HG03558 (cell line): ENCODE measurements around the gene PPP1R7.

Experiments used
- ATAC-seq: cut with Tn5 transposase; IDR thresholded peaks from one replicate; pipeline ENCODE4 v1.9.1; 2021; ENCODE audit warnings: moderate number of reproducible peaks; ENCODE audit not compliant: unreplicated experiment; ENCODE audit errors: extremely low read depth

The PPP1R7 gene

DNA sequence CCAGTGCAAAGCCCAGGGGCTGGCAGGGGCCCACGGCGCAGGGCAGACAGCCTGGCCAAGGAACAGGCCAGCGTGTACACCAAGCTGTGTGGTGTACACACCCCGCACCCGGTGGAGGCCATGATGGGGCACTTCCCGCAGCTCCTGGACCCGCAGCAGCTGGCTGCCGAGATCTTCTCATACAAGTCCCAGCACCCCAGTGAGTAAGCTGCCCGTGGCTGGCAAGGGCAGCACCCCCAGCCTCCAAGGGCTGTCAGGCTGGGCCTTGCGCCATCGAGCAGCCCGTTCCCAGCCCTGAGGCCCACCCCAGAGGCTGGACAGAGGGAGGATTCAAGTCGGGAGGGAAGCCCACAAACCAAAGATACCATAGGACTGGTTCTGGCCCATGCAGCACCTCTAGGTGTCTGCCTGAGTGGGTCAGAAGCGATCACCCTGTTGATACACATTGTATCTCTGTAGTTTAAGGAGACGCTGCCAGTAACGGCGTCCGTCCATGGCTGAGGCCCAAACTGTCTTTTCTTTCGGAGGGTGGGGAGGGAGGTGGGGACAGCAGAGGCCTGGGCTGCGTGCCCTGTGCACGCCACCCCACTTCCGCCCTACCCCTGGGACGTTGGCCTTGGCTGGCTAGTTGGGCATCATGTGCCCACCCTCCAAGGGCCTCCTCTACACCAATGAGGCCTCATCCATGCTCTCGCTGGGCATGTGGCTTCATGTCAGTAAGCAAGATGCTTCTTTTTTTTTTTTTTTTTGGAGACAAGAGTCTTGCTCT, 31.3 kb upstream of the PPP1R7 start:
- ATAC-seq = no peak

DNA sequence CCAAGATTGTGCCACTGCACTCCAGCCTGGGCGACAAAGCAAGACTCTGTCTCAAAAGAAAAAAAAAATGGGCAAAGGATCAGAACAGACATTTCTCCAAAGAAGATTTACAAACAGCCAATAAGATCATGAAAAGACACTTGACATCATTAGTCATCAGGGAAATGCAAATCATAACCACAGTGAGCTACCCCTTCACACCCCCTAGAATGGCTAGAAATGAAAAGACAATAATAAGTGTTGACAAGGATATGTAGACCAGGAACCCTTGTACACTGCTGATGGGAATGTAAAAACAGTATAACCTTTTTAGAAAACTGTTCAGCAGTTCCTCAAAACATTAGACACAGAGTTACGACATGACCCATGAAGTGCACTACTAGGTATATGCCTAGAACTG, 29.8 kb upstream of the PPP1R7 start:
- no peak for ATAC-seq

GRCh38 chr2:241121008-241121407, 29.3 kb upstream of the PPP1R7 start:
- ATAC-seq = no peak

- no peak for ATAC-seq
These were observed 27.8 kb upstream of the PPP1R7 start for GRCh38 chr2:241122376-241123002.

DNA sequence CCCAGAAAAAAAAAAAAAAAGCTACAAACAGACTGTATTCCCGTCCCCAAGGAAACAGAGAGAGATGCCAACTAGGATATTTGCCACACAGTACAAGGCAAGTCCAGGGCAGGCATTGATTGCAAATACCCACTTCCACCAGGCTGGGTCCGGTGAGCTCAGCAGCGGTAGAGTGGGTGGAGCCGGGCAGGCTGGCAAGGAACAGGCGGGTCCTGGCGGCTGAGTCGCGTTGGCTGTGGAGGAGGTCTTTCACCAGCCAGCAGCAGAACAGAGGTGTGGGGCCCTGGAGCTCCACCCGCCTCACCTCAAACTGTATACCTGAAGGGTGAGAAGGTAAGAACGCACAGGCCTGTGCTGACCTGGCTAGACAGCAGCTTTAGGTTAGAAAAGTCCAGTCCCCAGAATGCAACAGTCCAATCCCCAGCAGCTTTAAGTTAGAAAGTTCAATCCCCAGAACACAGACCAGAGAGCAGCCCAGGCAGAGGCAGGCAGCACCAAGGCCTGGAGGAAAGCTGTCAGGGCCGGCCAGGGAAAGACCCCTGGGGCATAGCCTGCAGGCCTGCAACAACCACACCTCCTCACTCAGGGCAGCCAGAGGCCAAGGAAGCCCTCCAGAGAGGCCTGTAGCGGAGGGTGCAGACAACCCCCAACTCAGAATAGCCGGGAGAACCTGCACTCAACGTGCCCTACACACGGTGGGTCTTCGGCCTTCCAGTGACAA, 26.3 kb upstream of the PPP1R7 start:
- ATAC-seq = no peak

GRCh38 chr2:241125626-241126025, 24.6 kb upstream of the PPP1R7 start:
- no peak for ATAC-seq

- ATAC-seq = no peak
These were observed 24.1 kb upstream of the PPP1R7 start for GRCh38 chr2:241126201-241126611.

DNA sequence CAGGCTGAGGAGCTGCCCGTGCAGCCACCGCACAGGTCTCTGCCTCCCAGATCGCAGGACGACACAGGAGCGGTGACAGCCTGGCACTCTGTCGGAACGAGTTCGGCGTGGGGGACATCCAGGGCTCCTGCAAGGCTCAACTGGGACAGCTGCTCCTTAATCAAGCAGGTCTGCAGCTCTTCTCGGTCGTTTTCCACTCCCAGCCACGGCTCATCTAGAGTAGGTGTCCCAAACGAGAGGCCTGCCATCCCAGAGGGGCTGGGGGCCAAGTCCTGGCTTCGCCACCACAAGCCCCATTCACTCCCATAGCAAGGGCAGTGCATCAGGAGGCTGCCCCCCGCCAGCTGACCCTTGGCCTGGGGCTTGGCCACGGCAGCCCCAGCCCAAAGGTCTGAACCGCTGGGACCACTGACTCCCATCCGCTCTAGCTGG, 23.5 kb upstream of the PPP1R7 start:
- no peak for ATAC-seq

DNA sequence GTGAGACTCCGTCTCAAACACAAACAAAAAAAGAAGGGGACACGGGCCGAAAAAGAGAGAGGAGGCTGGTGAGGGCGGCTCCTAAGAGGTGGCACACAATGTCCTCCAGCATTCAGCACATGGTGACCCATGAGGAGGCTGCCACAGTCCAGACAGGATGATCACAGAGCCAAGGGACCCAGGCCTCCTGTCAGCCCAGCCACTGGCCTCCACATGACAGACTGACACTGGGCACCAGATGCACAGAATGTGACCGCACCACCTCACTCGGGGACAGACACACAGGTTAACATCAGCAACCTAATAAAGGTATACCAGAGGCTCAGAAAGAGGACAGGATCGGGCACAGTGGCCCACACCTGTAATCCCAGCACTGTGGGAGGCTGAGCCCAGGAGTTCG, 22.0 kb upstream of the PPP1R7 start:
- no peak for ATAC-seq

- no peak for ATAC-seq
These were observed 21.0 kb upstream of the PPP1R7 start for GRCh38 chr2:241129086-241129871.

GRCh38 chr2:241130316-241130715, 20.0 kb upstream of the PPP1R7 start:
- ATAC-seq = no peak

- no peak for ATAC-seq
These were observed 18.7 kb upstream of the PPP1R7 start for GRCh38 chr2:241131531-241131930.

DNA sequence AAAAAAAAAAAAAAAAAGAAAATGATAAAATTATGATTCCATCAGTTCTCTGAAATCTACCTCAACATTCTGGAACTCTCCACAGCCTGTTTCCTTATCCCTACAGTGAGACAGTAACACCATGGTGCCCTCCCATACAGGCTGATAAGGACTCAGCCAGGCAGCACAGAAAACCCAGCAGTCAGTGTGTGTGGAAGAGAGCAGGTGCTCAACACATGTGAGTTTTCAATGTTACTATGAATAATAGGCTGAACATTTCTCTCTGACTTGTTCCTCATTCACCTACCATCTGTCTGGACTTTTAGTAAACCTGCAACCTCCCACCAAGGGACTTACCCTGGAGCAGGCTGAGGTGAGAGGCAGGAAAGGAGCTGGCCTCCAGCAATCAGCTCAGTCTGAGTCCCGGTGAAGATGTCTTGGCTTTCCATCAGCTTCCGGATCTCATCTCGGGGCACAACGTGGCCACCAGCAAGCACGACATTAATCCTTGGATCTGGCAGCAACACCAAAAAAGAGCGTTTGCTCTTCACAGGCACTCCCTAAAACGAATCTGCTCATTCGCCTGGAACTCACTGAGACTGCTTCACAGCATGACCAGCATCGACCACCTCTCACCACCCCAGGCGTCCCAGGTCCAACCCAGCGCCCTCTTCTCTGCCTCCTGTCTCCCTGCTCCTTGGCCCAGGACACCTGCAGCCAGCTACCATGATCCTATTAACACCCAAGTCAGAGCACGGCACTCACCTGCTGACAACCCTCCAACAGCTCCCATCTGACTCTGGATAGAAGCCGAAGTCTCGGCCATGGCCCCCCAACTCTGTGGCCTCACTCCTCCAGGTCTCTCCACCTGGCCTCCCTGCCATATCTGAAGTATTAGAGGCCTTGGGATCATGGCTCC, 17.5 kb upstream of the PPP1R7 start:
- ATAC-seq = no peak

DNA sequence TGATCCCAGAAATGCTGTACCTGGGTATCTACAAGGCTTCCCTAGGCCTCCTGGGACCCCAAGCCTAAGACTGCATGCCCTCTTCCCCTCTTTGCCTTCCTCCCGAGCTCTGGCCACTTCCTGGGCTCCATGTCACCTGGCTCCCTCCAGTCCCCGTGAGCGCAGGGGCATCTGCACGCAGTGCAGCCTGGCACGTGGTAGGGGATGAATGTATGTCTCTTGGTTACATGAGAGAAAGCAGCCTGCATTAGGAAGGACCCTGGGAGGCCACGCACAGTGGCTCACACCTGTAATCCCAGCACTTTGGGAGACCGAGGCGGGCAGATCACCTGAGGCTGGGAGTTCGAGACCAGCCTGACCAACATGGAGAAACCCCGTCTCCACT, 16.8 kb upstream of the PPP1R7 start:
- no peak for ATAC-seq

GRCh38 chr2:241134711-241135110, 15.6 kb upstream of the PPP1R7 start:
- ATAC-seq = no peak

DNA sequence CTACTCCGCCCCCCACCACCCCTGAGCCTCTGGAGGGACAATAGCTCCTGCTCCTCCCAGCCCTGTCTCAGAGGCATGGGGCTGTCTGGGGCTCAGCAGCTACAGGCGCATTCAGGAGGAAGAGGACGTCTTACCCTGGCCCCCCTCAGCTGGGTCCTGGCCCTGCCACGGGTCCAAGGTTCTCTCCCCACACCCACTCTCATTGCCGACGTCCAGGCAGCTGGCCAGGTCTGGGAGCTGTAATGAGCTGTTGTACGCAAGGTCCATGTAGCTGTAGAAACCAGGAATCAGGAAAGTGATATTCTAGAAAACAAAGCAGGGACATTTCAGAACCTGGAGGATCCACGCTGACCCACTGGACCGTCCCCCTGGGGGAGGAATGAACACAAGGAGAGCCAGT, 14.5 kb upstream of the PPP1R7 start:
- no peak for ATAC-seq

DNA sequence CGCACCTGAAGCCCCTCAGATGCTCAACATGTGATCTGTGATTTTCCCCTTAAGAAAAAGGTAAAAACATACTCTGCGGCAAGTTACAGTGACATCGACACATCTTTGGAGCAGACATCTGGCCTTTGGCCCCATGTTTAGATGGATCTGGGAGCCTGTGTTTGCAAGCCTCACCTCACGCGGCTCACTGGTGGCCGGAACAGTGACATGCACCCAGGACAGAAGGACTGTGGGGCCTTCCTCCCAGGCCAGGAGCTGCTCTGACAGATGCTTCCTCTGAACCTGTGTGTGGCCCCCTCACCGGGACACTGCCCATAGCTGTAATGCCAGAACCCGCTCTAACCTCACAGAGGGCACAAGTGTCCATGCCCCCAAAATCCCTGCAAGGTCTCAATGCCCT, 14.1 kb upstream of the PPP1R7 start:
- ATAC-seq = no peak

DNA sequence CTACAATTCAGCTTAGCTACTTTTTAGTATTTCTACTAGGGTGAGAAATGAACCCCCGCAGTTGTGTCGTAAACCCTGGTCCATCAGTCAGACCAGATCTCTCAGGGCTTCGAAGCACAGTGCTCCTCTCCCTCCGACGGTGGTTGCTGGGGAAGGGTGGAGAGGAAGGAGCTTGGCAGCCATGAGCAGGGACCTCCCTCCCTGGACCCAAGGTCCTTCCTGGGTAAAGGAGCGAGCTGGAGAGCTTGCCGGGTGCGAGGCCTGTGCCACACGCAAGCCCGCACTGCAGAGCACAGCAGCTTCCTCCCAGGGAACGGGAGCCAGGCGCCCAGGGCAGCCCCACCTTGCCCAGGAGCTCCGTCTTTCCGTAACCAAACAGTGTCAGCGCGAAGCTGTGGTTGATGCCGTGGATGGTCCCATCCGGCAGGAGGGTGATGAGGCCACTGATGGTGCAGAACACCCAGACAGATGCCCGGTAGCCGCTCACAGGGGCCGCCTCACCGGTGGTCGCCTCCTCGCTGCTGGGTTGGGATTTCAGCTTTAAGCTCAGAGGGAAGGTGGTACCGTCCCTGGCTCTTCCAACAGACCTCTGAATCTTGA, 13.5 kb upstream of the PPP1R7 start:
- ATAC-seq = no peak
